GM18867 (cell line): ENCODE measurements around the gene DVL2.

ENCODE experiments used
- ATAC-seq: cut with Tn5 transposase; IDR thresholded peaks from one replicate; pipeline ENCODE4 v1.9.1; 2021; ENCODE audit warnings: mild to moderate bottlenecking, moderate library complexity; ENCODE audit not compliant: unreplicated experiment

The DVL2 gene

DNA sequence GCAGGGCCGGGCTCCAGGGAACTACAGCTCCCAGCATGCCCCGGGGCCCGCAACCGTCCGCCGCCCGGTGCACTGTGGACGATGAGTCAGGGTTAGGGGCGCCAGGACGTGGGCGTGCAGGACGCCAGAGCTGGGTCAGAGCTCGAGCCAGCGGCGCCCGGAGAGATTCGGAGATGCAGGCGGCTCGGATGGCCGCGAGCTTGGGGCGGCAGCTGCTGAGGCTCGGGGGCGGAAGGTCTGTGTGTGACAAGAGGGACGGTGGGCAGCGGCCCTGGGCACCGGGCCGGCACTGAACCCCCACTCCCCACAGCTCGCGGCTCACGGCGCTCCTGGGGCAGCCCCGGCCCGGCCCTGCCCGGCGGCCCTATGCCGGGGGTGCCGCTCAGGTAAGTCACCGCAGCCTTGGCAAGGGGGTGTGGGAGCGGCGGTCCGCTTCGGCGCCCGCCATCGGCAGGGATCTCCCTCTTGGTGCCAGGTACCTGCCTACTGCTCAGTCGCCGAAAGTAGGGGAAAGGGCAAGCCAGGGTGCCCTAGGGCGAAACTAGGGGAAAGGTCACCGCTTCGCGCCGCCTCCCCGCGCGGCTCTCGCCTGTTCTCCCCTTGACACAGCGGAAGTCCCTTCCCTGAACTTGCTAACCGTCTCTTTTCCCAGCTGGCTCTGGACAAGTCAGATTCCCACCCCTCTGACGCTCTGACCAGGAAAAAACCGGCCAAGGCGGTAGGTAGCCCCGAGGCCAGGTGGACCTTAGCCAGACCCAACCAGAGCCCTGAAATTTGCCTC, 14.3 kb downstream of the DVL2 start, which contains the start of the genes ACADVL and DLG4:
ACADVL (plus strand) TSS at position 127 of the 781 bp plus-strand sequence; CDS start at position 174, 47 bp downstream.
DLG4 (minus strand) TSS at position 25 of the 781 bp plus-strand sequence.
- ATAC-seq, result peak; percentile 52

DNA sequence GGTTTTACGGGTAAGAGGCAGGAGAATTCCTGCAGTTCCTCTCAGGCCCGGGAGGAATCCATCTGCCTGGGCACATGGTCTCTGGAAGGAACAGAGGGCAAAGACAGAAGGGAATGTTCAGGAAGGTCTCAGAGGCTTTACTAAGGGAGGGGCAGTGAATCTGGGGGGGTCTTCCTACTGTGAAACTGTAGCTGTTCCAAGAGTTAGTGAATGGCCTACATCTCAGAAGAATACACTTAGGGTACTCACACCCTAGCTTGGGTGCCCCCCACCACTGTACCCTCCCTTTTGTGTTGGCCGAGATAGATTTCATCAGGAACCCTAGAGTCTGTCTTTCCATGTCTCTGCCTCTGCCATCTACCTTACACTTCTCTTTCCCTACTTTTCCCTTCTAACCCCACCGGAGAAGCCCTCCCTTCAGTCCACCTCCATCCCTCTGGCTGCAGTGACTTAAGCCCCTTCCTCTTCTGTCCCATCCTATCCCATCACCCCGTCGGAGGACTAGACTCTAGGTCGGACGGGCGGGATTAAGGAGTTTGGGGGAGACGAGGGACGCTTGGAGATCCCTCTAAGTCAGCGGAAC, 15.0 kb downstream of the DVL2 start:
- no peak for ATAC-seq

DNA sequence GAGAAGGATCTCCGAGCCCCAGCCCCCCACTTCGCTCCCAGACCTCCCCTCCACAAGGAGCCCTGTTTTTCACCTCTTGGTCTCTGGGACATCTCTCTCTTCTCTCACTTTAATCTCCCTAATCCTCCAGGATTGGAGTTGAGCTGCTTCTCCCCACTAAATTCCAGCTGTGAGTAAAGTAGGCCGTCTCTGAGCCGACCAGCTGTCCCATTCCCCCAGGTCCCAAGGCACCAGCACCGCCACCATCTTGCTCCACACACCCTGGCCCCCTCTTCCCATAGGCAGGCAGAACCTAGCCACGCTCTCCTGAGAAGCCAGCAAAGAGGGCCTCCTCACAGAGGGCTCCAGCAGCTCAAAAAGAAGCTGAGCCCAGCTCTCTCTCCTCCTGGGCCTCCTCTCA, 15.6 kb downstream of the DVL2 start:
- ATAC-seq, result no peak

DNA sequence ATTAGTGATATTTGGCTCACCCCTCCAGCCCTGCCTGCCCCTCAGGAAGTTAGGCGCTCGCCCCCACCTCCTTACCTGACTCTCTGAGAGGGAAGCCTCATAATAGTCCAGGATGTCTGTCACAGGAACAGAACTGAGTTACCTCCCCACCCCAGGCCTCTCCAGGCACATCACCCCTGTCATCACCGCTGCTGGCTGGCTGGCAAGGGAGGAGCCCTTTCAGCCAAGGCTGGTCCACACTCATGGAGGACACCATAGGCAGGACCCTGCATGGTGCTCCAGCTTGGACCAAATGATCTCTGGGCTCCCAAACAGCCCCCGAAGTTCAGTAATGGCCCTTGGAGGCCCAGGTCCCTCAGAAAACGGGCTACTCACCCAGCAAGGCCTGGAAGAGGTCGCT, 16.2 kb downstream of the DVL2 start:
- ATAC-seq, result no peak

DNA sequence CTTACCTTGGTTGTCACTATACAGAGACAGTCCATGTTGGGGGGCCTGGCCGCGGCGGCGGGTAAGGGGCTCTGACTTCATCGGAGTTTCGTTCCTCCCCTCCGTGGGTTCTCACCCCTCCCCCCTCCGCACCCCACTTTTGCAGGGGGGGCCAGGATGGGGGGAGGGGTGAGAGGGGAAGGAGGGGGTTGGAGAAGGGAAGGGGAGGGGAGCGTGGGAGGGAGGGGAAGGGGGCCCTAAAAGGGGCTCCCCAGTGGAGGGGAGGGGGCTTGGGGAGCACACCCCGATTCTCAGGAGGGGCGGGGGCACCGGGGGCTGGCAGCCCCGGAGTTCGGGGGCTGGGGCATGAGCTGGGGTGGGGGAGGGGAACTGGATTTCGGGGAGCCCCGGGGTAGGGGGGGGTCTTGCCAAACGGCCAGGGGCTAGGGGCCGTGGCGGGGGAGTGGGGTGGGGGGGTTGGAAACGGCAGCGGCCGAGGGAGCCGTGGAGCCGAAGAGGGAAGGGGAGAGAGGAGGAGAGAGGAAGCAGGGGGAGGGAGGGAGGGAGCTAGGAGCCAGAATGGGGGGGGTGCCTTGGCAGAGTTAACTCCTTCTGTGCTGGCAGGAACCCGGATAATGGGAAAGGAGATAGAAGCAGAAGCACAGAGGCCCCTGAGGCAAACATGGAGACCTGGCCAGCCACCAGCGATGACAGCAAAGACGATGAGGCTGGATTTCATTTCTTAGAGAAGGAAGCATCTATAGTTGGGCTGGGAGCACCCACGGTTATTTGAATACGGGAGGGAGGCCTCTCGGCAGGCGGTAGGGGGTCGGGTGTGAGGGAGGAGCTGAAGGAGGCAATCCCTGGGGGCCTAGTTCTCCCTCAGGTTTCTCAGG, 17.0 kb downstream of the DVL2 start:
- ATAC-seq, result no peak

DNA sequence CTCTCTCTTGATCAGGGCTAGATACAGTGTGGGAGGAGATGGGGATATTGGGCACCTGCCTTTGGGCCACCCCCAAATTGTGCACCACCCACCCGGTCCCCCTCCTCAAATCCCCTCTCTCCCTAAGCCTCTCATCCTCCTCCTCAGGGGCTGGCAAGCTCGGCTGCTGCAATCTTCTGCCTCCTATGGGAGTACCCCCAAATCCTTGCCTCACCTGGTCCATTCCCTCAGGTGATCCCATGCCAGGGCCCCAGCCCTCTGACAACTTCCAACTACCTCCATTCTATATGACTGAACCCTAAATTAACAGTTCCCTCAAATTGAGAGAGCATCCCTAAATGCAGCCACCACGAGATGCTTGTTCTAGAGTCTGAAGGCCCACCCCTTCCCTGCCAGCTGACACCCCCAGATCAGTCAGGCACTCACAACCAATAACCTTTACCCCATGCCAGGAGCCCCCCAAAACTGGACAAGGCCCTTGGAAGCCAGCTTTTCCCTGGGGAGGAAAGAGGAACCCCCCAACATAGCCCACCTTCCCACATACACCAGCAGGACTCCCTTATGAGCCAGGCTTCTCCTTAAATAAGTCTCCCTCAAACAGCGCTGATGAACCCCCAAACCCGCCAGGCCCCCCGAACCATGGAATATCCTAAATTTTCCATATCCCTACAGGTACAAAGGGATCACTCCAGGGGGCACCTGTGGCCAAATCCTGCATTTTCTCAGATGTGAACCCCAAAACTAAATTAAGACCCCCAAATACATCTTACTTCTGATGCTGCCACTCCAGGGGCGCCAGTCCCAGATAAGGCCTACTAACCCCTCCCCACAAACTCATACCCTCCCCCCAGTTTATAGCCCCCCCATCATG, 17.8 kb downstream of the DVL2 start:
- ATAC-seq, result no peak

DNA sequence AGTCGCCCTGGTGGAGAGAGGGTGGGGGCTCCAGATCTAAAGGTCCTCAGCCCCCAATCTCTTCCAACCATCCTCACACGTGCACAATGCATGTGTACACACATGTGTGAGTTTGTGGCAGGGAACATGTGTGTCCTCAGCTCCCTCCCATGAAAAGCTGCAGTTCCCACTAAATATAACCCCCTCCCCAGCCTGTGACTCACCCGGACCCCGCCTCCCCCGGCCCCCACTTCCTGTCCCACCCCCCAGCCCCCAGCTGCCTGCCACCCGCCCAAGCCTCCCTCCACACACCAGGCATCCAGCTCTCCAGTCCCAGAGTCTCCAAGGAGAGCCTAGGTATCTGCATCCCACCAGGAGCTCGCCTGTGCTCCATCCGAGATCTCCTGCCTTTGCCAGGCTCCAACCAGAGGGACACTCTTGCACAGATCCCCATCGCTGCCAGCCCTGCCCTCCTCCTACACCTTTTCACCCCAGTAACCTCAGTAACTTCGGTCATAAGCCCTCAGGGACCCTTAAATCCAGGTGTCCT, 18.6 kb downstream of the DVL2 start:
- ATAC-seq, result no peak

DNA sequence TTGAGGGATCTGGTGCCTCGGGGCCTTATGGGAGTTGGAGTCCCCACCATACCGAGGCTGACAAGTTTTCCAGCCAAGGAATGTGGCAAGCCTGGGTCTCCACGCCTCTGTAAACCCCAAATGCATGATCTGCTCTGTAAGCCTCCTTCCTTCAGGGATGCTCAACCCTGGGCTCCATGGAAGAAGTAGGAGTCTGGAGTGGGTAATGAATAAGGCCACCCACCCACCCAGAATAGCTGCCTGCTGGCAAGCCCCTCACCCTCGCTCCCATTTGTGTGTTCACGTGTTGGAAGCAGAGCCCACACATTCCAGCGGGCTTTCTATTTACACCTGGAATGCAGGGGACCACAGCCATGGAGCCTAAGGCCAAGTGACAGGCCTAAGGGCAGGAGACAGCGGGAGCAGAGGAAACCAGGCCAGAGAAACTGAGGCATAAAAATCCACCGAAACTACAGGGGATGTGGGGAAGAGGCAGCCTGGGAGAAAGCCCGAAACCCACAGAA, 19.1 kb downstream of the DVL2 start:
- no peak for ATAC-seq

DNA sequence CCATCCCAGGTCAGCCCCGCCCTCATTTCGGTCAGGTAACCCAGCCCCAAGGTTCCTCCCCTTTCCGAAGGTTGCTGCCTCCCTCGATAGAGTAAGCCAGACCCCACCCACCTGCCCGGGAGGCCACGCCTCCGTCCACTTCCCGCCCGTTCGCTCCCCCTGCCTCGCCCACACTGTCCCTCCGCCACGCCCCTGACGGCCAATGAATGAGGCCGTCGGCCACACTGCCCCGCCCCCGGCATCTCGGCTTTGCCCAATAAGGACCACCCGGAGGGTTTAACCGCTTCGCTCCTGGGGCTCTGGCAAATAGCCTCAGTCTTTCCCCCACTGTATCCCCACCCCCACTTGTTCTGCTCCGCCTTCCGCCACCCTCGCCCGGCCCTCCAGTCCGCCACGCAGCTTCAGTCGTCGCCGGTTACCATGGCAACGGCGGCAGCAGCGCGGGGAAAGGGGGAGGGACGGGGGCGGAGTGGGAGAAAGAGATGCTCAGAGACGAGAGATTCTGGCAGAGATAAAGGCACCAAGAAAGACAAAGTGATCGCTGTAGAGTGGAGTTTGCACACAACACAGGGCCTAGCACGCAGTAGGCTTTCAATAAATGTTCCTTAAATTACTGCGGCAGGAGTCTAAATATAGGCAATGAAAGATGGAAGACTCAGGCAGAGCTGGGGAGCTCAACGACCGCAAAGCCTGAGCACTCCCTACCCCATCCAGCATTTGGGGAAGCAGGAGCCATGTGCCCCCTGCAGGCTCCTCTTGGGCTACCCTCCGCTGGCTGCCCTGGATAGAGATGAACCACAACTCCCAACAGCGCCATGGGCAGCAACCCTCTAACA, 19.8 kb downstream of the DVL2 start:
- ATAC-seq, result peak; percentile 81

DNA sequence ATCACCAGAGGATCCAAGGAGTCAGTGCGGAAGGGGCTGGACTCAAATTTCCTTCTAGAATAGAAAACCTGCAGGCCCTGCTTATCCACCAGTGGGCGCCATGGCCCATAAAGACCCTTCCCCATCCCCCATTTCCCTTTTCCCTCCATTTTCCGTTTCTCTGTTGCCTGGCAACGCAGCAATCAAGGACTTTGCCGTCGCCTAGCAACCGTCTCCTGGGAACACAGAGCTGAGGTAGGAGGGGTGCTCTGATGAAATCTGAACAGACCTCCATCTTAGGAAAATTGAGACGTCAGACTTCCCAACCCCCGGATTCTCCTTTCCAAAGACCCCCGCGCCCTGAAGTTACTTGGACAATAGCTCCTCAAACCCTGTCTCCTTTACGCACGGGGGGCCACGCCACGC, 20.4 kb downstream of the DVL2 start:
- ATAC-seq, result no peak

DNA sequence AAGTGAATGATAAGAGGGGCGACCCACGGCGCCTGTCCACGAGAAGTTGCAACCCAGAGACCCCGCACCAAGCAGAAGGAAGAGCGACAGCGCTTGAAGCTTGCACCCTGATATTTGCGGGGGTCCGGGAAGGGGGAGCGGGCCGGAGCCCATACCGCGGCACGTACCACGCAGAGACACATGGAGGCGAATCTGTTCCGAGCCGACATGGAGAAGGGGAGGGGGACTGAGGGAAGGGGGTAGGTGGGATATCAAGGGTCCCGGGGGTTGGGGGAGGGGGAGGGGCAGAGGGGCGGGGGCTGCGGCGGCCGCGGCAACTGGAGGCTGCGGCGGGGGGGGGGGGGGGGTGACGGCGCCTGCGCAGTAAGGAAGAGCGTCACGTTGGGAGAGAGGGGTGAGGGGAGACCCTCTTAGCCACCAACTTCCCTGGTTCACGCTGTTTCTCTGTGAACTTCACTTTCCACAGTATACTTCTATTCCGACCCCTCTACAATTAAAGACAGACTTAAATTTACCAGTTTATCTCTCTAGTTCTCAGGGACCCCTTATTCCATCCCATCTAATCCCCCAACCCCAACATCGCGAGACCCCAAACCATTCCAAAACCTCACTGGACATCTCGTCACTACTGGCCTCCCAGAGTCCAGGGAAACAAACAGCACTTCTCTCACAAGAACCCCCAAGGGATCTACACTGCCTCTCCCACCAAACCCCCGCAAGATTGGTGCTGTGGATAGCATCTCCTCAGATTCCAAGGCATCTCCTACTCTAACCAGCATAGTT, 22.6 kb downstream of the DVL2 start:
- no peak for ATAC-seq

DNA sequence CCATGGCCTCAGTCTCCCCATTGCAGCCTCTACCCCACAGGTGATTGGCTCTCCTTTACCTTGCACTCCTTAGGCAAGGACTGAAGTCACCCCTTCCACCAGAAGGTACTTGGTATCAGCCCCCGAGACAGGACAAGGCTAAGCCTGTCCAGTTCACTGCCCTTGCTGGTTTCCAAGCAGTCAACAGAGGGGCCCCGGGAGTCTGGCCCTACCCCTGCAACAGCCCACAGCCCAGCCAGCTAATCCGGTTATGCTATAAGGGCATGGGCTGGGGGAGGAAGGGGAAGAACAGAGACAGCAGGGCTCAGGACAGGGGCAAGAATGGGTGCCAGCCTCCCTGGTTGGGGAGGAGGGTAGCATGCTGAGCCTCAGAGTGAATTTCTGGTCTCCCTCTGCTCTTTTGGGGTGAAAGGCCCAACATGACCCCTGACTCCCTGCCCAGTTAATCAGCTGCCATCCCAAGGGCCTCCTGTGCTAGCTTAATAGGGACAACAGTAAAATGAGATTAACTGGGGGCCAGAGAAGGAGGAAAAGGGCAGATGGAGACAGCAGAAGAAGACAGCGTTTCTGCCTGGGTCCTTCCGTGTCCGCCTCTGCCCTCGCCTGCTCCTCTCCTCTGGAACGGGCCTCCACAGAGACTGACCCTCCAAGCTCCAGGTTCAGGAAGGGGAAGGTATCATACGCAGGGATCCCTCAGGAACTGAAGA, 25.4 kb downstream of the DVL2 start:
- ATAC-seq, result no peak

DNA sequence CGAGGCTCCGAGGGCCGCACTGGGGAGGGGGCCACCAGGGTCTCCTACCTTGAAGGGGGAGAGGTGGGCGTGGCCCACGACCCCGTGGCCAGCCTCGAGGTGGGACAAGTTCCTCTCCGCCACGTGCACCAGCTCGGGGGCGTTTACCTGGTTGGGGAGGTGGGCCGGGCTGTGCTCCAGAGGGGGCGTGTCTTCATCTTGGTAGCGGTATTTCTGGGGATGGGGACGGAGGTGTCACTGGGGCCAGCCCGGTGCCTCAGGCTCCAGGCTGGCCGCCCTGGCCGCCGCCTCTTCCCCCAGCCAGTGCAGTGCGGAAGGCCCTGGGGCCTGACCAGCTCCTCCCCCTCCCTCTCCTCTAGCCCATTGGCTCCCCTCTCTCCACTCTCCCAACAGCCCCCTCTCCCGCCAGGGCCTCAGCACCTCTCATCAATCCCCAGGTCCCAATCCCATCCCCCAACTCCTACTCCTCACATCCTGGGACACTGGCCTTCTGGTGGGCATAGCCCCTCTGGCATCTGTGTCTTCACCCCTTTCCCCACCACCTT, 26.2 kb downstream of the DVL2 start:
- no peak for ATAC-seq

DNA sequence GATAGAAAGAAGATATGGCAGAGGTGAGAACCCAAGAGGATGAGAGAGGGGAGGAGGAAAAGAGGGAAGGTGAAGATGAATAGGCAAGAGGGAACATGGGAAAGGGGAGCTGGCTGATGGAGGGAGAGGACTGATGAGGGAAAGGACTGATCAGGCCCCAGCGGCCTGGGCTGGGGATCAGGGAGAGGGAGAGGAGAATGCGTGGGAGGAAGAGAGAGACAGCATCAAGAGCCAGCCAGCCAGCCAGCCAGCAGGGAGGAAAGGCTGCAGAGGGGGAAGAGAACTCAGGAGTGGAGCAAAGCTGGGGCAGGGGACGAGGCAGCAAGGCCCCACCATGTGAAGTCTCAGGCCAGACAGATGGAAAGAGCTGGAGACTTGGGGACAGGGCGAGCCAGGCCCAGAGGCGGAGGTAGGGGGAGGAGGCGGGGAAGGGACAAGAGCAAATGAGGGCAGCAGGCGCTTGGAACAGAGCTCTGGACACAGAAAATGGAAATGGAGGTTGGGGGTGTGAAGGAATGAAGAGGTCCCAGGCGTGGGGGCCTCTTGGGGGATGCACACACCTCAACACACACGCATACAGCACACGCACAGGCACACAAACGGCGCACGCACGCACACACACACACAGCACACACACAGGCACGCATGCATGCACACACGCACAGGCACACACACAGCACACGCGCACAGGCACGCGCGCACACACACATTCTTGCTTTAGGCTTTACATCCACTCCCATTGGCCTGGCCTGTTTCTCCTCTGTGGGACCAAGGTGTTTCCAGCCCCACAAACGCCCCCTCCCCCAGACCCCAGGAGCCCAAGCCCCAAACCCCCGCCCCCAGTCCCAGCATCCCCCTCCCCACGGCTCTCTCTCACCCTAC, 27.0 kb downstream of the DVL2 start:
- ATAC-seq, result no peak

DNA sequence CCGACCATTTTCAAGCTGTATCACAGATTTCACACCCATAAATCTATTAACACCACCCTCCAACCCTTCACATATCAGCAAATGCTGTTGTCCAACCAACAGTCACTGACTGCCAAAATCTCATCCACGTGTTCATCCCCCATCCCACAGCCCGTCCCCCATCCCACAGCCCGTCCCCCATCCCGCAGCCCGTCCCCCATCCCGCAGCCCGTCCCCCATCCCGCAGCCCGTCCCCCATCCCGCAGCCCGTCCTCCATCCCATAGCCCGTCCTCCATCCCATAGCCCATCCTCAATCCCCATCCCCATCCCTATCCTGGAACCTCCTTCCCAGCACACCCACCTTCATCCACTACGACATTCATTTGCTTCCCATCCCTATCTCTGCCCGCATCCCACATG, 28.8 kb downstream of the DVL2 start:
- ATAC-seq, result no peak

DNA sequence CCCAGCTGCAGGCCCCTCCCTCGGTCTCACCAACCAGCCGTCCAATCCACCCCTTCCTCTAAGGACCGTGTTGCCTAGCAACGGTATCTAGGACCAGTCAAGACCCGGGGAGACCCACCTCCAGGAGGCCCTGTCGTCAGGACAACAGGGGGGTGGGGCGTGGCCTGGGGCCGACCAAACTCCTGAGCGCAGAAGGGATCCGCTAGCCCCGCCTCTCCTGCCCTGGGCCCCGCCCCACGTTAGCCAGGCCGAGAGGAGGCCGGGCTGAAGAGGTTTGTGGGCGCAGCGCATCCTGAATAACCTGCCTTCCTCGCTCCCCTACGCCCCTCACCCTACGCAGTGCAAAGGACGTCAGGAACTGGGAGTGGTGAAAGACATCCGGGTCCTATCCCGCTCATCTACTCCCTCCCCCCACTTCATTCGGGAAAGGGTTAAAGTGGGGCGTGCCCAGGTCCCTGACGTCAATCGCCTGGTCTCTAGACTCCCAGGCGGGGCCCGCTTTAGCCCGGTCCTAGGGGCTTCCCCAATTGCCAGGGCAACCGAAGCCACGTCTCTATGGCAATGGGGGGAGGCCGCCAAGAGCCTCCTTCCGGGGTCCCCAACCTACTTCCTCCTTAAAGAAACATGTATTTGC, 29.4 kb downstream of the DVL2 start:
- ATAC-seq, result peak; percentile 78
